Measurements from ENCODE around the gene LNX1.

Gene LNX1

DNA sequence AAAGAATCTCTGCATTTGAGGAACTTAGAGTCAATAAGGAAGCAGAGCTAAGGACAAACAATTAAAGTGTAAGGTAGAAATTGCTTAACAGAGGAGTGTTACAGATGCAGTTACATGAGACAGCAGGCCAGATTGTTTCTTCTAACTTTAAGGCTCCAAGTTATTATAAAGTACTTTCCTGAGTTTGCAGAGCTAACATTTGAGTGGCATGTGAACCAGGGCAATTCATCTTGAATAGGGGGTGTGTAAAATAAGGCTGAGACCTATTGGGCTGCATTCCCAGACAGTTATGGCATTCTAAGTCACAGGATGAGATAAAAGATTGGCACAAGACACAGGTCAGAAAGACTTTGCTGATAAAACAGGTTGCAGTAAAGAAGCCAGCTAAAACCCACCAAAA, 7.6 kb upstream of the LNX1 start:
- no peak for DNase-seq

DNA sequence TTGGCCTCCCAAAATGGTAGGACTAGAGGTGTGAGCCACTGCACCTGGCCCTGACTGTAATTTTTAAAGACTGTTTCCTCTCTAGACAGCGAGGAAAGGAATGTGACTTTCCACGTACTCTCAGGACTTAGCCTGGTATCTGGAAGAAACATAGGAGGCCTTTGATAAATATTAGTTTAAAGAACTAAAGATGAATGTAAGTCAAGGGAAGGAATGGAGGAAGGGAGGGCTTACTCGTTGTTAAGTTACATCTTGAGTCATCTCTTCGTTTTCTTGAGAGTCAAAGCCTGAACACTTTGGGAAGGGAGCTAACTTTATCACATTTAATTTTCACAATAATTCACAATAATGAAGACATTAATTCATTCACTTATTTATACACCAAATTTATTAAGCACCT, 7.2 kb upstream of the LNX1 start:
- DNase-seq: no peak

DNA sequence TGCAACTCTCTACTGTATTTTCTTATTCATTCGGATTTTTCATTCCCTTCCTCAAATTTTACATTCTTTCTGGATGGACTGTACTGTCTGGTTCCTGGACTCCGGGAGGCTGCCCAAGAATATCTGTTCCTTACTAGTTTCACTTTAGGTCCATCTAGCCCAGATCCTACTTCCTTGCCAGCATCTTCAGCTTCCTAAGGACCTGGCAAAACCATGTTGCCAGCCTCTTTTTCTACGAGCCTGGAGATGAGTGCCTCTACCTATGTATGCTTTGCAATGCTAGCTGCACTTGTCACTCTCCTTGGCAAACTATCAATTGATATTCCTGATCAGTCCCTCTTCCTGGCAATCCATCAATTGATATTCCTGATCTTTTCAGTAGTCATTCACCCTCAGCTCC, 5.6 kb upstream of the LNX1 start:
- no peak for DNase-seq

DNA sequence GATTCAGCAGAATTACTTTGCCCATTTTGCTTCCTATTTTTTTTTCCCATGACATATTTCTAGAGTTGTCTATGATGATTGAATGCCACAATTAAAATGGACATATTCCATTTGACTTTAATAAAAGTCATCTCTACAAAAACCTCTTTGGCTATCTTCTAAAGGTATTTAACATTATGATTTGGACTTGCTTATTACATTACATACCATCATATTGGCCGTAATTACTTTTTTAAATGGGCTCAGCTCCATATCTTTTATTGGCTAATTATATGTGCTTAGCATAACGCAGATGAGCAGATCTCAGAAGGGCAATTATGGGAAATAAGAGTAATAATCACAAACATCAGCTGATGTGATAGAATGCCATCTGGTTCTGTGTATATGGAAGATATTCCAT, 4.5 kb upstream of the LNX1 start:
- DNase-seq: no peak

DNA sequence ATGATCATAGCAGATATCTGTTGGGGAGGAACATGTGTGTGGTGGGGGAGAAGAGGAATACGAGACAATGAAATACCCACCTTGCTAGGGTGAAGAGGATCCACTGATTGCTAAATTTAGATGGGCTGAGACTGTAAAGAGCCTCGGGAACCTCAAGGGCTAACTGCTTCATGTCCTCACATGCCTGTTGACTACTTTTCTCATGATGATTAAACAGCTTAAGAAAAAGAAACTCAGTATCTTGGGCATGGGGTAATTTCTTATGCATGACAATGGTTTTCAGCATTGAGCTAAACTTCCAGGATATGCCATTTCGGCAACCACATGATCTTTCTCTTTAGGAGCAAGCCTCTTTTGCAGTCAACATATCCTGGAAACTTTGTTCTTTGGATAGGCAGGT, 3.9 kb upstream of the LNX1 start:
- no peak for DNase-seq

DNA sequence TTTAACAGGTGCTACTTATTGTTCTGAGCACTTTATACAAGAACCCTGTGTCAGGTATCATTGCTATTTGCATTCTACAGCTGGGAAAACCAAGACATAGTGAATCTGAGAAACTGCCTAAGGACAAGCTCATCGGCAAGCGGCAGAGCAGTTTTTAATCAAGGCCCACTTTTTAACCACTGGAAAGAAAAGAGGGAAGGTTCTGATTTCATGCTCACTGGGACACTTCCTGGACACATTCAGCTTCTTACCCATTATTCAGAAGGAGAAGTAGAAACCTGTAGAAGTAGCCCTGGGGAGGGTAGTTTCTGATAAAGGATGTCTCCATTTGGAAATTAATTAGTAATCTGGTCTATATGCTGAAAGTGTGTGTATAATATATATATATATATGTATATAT, 2.5 kb upstream of the LNX1 start:
- DNase-seq: no peak

DNA sequence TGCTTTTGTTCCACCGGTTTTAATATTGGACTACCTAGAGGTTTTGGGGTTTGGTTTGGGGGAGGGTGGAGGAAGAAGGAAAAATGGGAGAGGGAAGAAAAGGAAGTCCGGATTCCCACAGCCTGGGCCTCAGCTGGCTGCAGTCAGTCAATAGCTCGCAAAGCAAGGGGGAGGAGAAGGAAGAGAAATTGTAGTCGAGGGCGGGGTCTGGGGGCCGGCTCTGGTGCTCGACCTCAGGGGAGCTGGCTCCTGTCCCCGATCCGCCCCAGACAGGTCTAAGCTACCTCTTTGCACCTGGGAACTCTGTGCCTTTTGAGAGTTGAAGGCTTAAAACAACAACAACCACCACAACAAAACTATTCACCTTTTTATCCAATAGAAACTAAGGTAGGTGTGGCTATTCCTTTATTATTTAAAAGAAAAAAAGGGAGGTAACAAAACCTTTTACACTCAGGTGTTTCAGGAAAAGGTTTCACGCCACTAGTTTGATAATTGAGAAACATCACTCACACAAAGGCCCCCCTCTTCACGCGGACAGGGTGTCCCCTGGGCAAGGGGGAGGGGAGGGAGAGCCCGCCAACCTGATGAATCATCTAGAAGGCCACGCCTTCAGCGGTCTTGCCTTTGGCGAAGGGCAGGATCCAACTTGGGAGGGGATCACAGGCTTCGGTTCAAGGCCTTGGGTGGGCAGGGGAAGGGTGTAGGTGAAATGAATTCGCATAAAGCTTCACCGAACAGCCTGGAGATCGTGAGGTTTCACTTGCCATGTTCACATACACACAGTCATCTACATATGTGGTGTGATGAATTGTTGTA, 1.6 kb upstream of the LNX1 start:
- no peak for DNase-seq

DNA sequence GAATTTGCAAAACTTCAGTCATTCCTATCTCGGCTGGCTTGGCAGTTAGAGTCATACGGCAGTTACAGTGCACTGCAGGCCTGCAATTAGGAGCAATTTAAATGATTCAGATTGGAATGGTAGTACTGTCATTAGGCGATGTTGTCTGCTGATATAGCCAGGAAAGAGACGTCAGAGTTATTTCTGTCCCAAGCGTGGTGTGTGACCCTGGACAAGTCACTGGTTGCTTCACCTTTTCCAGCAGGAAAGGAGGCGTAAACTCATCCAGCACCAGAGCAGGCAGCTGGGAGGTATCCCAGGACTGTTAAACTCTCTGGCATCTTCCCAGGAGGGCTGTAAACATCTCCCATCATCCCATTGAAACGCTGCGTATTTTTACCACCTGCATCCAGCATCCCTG, 836 bp upstream of the LNX1 start:
- DNase-seq: no peak

DNA sequence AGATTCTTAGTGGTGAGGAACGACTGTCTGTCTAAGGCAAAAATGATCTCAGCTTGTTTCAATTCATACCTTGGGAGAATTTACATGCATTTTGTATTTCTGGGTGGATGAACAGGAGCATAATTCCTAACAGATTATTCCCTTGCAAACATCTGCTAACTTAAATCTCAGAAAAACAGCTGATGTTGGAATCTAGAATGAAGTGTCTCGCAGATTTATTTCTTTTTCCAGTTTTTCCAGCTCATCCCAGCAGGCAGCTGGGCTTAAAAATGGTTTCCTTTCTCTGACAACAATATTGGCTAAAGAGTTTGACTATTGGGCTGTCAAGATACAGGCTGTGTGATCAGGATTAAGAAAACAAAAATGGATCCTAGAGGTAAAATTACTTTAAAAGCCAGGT, 1.1 kb downstream of the LNX1 start:
- DNase-seq: no peak

DNA sequence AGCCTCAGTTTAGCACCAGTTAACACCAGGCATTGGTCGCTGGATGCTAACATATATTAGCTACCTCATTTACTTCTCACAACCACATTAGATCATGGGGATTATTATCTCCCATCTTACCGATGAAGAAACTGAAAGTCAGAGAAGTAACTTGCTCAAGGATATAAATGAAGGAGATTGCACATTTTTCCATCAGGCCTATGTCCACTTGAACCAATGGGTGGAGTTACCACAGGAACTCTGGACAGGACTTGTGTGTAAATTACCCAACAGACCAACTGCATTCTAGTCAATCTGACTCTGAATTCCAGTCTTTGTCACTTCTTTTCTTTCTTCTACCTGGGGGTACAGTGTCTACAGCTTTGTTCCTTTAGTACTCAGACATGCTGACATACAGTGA, 1.8 kb downstream of the LNX1 start:
- DNase-seq: no peak

DNA sequence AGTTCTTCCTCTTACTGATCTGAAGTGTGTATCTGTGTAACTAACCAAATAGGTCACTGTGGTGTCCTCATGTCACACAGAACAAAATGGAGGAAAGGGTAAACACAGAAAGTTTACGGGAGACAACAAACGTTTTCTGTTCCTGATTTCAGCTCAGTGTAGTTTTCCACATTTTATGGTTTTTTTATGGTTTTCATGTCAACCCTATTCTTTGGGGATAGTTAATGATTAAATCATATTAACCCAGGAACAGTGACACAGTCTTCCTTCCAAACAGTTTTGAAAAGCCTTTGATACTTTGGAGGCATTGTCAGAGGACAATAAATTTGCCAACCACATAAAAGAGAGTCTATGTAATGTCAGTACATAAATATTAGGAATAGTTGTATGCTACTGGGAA, 4.2 kb downstream of the LNX1 start:
- DNase-seq: no peak

DNA sequence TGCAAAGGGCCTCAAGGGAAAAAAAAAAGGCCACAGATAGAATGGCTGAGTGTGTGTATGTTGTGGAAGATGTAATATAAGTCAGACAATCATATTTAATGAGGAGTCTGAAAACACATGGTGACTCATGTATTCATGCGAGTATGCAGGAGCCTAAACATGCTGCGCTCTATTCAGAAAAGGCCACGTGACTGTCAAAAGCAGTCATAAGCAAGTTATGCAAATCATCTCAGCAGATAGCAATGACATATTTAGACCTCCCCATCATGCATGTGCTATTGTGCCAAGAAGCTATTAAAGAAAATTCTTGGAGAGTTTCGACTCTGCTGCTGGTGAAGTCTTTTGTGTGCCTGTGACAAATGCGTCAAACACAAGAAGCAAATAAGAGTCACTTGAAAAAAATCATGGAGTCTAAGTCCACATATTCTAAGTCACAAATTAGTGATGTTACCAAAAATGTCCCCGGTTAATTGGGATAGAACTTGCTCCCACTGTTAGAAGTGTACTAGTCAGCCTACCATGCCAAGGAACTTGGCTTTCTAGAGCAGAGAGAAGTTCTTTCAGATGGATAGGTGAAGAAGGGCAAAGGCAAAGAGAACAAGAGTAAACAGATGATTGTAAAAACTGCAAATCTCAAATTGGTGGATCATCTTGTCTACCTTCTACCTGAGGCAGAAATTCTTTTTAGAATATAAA, 5.0 kb downstream of the LNX1 start:
- DNase-seq: no peak

DNA sequence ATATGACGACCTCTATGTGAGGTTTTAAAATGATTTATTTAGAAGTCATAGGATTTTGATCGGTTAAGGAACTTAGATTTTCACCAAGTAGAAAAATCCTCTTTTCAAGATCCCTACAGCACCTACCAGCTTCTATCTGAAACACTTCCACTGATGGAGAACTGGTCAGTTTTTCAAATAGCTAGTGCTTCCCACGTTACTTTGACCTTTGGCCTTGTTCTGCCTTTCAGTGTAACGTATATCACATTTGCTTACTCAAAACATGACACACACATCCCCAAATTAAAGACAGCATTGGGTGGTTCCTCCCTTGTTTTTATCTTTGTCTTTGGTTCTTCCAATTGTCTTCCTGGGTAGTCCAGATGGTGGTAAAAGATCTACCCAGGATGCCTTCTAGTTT, 6.6 kb downstream of the LNX1 start:
- no peak for DNase-seq

DNA sequence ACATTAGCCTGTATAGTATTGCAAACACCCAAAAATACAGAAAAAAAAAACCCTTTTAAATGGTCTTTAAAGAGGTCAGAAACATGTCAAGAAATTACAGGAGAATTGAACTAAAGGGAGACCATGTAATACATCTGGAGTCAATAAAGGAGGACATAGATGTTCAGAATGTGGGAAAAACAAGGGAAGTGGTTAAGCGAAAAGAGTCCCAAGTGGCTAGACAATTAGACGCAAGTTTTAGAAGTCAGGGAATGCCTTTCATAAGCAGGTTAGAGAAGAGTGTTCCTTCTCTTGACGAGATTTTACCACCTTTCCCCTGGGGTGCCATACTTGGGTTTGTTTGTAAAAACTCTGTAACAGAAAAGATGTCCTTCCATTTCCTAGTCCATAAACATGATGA, 7.8 kb downstream of the LNX1 start:
- no peak for DNase-seq

DNA sequence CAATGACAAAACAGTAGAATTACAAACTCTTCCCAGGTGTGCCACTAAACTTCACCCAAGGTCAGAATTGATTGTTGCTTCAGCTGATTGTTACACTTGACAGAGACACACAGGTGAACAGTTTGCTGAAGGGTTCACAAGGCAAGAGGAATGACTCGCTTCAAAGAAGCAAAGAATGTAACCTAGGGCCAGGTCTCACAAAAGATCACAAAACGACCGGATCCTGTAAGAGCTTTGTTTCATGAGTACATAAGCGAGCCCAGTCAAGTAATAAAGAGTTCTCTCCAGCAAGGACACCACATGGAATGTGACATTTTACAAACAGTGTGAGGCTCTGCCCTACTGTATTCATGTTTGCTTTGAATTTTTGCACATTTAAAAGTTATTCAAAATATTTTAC, 9.1 kb downstream of the LNX1 start:
- DNase-seq: no peak

DNA sequence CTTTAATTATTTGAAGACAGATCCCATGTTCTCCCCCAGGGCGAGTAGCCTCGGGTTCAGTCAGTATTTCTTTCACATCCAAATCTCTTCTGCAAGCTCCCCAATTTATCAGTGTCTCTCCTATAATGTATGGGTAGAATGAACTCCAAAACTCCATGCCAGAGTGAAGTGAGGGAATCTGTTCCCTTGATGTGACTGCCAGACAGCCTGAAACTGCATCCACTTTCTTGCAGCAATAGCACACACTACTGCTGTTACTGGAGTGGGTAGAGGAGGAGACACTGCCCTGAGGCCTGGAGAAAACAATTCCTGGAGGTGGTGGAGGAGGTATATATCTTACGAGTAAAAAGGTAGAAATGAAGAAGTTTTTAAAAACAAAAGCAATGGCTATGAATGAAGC, 11.0 kb downstream of the LNX1 start:
- no peak for DNase-seq

DNA sequence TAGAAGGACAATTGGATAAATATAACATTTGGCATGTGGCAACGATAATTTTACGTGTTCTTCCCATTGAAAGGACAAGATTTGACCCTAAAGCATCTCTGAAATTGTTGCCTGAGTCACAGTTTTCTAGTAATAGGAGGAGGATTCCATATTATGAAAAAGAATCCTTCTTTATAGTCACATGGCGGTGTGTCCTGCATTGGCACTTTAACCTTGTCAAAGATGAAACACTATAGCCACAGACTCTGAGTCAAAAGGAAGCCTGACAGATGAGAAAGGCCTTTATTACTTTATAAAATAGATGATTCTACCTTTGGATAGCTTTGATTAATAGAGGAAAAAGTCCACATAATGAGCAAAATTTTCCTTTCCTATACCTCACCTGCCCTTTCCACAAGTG, 11.5 kb downstream of the LNX1 start:
- DNase-seq: no peak

DNA sequence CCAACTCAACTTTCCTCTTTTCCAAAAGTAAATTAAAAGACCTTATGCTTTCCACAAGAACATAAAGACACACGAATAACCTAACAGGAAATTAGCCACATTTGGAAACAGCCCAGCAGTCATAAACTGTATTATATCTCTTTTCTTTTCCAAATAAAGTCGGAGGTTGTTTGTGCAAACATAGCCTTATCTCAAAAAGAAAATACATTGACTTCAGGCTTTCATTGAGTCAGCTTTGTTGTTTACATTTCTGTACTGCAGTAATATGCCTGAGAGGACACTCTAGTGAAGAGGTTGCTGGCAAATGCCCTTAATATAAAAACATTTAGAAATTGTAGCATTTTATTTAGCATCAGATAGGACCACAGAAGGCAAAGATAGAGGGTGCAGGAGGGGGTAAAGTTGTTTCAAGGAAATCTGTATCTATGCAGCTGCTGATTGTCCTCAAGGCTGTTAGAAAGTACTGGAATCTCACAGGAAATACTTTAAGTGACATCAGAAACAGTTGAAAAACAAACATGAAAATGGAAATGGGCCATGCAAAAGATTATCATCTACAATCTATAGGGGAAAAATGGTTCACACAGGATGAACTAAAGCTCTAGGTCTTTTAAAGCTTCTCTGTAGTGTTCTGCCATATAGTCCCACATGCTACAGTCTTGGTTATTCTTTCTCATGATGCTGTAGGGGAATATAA, 14.5 kb downstream of the LNX1 start:
- DNase-seq: no peak

DNA sequence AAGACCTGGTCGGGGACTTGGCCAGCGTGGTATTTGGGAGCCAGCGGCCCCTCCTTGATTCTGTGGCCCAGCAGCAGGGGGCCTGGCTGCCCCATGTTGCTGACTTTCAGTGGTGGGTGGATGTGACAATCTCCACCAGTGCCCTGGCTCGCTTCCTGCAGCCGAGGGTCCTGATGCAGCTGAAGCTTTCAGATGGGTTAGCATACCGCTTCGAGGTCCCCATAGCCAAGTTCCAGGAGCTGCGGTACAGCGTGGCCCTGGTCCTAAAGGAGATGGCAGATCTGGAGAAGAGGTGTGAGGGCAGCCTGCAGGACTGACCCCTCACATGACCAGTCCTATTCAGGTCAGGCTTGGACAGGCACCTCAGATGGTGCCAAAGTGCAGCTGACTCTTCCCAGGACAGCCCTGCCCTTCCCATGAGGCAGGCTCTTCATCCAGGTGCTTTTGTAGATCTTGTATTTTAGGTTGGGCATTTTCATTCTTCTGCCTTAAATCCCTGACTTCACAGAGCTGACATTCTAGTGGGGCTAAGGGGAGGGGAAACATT, 15.1 kb downstream of the LNX1 start:
- no peak for DNase-seq

DNA sequence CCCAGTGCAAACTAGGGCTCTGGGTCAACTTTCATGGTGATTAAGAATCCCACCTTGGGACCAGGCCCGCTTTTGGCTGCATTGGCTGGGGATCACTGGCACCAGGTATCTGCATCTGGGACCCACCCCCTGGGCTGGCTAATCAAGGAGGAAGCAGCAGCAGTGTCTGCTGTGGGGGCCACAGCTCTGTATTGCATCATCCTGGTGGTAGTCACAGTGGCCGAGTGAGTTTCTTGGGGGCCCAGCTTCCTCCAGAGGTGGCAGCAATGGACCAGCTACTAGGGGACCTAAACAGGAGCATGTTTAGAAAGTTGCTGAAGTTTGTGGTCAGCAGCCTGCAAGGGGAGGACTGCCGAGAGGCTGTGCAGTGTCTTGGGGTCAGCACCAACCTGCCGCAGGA, 15.7 kb downstream of the LNX1 start:
- no peak for DNase-seq

DNA sequence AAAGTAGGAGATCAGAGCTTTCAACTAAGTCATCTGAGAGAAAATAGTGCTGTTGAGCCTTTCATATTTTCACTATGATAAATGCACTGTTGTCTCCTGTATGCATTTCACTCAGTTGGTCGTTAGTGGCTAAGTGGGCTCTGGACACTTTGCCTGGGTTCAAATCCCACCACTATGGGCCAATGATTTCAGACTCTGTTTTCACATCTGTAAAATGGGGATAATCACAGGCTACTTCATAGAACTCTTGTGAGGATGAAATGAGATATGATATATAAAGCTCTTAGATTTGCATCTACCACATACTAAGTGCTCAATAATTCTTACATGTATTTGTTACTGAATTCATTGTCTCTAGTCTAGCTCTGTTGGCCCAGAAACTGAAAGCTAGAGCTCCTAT, 16.8 kb downstream of the LNX1 start:
- DNase-seq: no peak

DNA sequence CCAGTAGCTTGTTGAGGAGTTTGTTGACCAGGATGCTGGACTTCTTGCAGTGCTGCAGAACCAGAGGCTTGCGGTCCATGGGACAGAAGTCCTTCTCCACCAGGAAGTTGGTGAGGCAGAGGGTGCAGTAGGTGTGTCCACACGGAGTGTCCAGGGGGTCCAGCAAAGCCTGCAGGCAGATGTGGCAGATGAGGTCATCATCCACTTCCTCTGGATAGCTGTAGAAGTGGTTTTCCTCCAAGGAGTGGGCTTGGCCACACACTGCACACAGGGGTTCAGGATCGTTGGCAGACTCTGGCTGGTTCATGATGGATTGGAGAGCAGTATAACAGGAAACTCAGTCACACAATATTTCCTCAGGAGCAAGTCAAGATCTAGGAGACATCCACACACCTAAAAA, 17.6 kb downstream of the LNX1 start:
- no peak for DNase-seq

DNA sequence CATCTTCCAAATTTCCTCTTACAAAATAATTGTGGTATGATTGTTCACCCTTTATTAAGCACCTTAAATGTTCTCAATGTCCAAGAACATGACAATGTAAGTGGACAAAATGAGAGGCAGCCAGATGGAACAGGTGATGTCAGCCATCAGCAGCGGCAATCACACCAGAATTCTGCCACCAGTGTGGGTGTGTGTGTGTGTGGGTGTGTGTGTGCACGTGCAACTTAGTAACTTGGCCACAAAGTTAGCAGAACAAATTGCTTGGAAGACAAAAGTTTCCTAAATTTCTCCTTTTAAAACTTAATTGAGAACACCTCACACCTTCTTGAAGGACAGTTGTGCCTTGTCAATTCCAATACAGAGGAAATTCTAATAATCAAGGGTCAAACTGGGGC, 18.7 kb downstream of the LNX1 start:
- DNase-seq: no peak
